Measurements from ENCODE around the gene ZBED6.
"Not testable (repeated sequence)": the region's sequence is repeated elsewhere in the genome, so short reads cannot be mapped to it uniquely, and the experiment has no call there.

Gene ZBED6

GRCh38 chr1:203795441-203796235 is at the start of gene ZBED6, which contains the start of gene ZC3H11A:
Gene ZBED6 (plus strand): TSS chr1:203795623. CDS start chr1:203797523, 1,900 bp downstream.
Gene ZC3H11A (plus strand): TSS chr1:203795623. CDS start chr1:203817071, 21,448 bp downstream.
- peak; percentile 91 to 96 for DNase-seq

- DNase-seq, result no peak
Observed at GRCh38 chr1:203746281-203746680, 49.1 kb upstream of the ZBED6 start.

- DNase-seq, result no peak
Observed at GRCh38 chr1:203751051-203751450, 44.4 kb upstream of the ZBED6 start.

GRCh38 chr1:203751618-203752361 is 43.6 kb upstream of the ZBED6 start:
- not testable (repeated sequence) for DNase-seq

GRCh38 chr1:203754455-203754864 is 41.0 kb upstream of the ZBED6 start:
- DNase-seq, result no peak

- DNase-seq, result no peak
Observed at GRCh38 chr1:203756036-203756435, 39.4 kb upstream of the ZBED6 start.

- not testable (repeated sequence) for DNase-seq
Observed at GRCh38 chr1:203758749-203759148, 36.7 kb upstream of the ZBED6 start.

GRCh38 chr1:203760506-203760905 is 34.9 kb upstream of the ZBED6 start:
- DNase-seq, result no peak

GRCh38 chr1:203761958-203762357 is 33.5 kb upstream of the ZBED6 start:
- not testable (repeated sequence) for DNase-seq

GRCh38 chr1:203763505-203763904 is 31.9 kb upstream of the ZBED6 start:
- no peak for DNase-seq

- DNase-seq, result no peak
Observed at GRCh38 chr1:203764105-203765028, 31.1 kb upstream of the ZBED6 start.

GRCh38 chr1:203765029-203765837 is 30.2 kb upstream of the ZBED6 start, which contains the start of gene LAX1:
Gene LAX1 (plus strand): TSS chr1:203765183. CDS start chr1:203765566, 383 bp downstream.
- DNase-seq, result no peak

- DNase-seq, result no peak
Observed at GRCh38 chr1:203768256-203768655, 27.2 kb upstream of the ZBED6 start.

GRCh38 chr1:203769505-203770343 is 25.7 kb upstream of the ZBED6 start:
- peak; percentile 59 to 79 for DNase-seq

- no peak for DNase-seq
Observed at GRCh38 chr1:203771901-203772301, 23.5 kb upstream of the ZBED6 start.

GRCh38 chr1:203772836-203773235 is 22.6 kb upstream of the ZBED6 start:
- DNase-seq, result no peak

GRCh38 chr1:203776636-203777035 is 18.8 kb upstream of the ZBED6 start:
- DNase-seq, result peak in 1 of 2 experiments; percentile 40

GRCh38 chr1:203777596-203777995 is 17.8 kb upstream of the ZBED6 start:
- no peak for DNase-seq

GRCh38 chr1:203778146-203778545 is 17.3 kb upstream of the ZBED6 start:
- no peak for DNase-seq

- DNase-seq, result no peak
Observed at GRCh38 chr1:203778789-203779188, 16.6 kb upstream of the ZBED6 start.

- no peak for DNase-seq
Observed at GRCh38 chr1:203781962-203782361, 13.5 kb upstream of the ZBED6 start.
